GM19351 (cell line): ENCODE results near the gene NPIPA8.
"Not testable (repeated sequence)": the region's sequence is repeated elsewhere in the genome, so short reads cannot be mapped to it uniquely, and the experiment has no call there.

Experiments used
- ATAC-seq: cut with Tn5 transposase; IDR thresholded peaks from one replicate; pipeline ENCODE4 v1.9.1; 2021; ENCODE audit warnings: mild to moderate bottlenecking, moderate library complexity; ENCODE audit not compliant: unreplicated experiment

The NPIPA8 gene

DNA sequence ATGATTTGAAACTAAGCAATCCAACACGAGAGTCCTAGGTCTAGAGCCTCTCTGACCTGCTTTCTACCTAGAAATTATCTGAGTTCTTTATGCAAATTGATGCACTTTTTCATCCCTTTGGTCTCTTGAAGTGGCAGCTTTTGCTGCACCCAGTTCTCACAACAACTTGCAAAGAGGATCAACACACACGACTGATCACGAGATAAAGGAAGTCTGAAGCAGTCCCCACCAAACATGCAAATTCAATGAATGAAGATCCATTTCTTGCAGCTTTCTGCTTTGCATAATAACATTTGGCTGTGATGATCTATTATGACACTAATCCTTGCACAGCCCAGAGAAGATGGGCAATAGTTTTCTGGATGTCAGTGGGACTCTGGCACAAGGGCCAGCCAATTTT lies 56.2 kb downstream of the NPIPA8 start:
- not testable (repeated sequence) for ATAC-seq

DNA sequence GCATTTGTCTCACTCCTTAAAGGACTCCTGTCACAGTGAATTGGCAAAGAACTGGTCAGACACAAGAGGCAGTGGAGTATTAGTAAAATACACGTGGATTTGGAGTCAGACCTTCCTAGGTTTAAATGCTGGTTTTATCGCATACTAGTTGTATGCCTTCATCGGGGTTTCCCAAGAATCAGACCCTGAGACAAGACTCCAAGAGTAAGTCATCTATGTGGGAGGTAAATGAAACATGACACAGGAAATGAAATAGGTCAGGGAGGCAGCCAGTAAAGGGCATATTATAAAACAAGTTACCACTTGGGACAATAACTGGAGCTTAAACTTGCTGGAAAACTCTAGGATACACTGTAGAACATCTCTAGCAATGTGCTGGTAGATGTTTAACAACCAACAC lies 59.8 kb downstream of the NPIPA8 start:
- ATAC-seq: not testable (repeated sequence)

GRCh38 chr16:18270171-18270570 lies 66.4 kb downstream of the NPIPA8 start:
- not testable (repeated sequence) for ATAC-seq
